K562 (cell line): Measurements from ENCODE around the gene MLH1. TPM values are rescaled to one million over a fixed set of nuclear protein-coding genes. Genes with fewer than 3 reads are reported as not detected.

Experiments used
- ATF2 ChIP-seq: sonication (generic); formaldehyde crosslinking; IDR thresholded peaks from 2 replicates; pipeline ENCODE4 v1.8.1; 2022; ENCODE audit warnings: missing genetic modification reagents
- BCL6 ChIP-seq: fragments of 250-450 bp; sonication (Bioruptor Pico); IDR thresholded peaks from 2 replicates; pipeline ENCODE4 v1.4.0; 2020
- CBX2 ChIP-seq: fragments of 200-600 bp; sonication (generic); IDR thresholded peaks from one replicate; pipeline ENCODE4 v1.6.1; 2012; ENCODE audit warnings: mild to moderate bottlenecking, low read length, inconsistent platforms; ENCODE audit not compliant: insufficient read depth, poor library complexity, severe bottlenecking
- CHD2 ChIP-seq: IDR thresholded peaks from 2 replicates; pipeline ENCODE4 v1.6.1; 2011; ENCODE audit warnings: low read depth, low read length
- DACH1 ChIP-seq: fragments of 450-650 bp; IDR thresholded peaks from 2 replicates; pipeline ENCODE4 v1.6.1; 2018; ENCODE audit not compliant: partially characterized antibody
- HMBOX1 ChIP-seq: sonication (generic); IDR thresholded peaks from 2 replicates; pipeline ENCODE4 v1.6.1; 2016
- MLLT1 ChIP-seq, 2 experiments: fragments of 450-650 bp; IDR thresholded peaks; 2 replicates each; pipeline ENCODE4 v1.6.1; 2016
- NR2C1 ChIP-seq, 2 experiments: fragments of 450-650 bp; IDR thresholded peaks; 2 replicates each; pipeline ENCODE4 v1.6.1; 2017; ENCODE audit warnings: mild to moderate bottlenecking in 2 of 2, antibody characterized with exemption in 1 of 2, inconsistent platforms in 1 of 2, missing compliant biosample characterization in 1 of 2, missing genetic modification characterization in 1 of 2
- PHF8 ChIP-seq: fragments of 200-600 bp; sonication (generic); IDR thresholded peaks from 2 replicates; pipeline ENCODE4 v1.6.1; 2012; ENCODE audit warnings: mixed run types, mild to moderate bottlenecking, inconsistent platforms, low read length, moderate library complexity, borderline replicate concordance
- PURB ChIP-seq: sonication (generic); formaldehyde crosslinking; IDR thresholded peaks from 2 replicates; pipeline ENCODE4 v1.9.0; 2021; ENCODE audit warnings: low read depth, mild to moderate bottlenecking, missing genetic modification reagents
- RAD51 ChIP-seq: fragments of 450-650 bp; IDR thresholded peaks from 2 replicates; pipeline ENCODE4 v1.7.1; 2016; ENCODE audit warnings: low read depth, mild to moderate bottlenecking, borderline replicate concordance
- SREBF1 ChIP-seq: fragments of 150-350 bp; IDR thresholded peaks from 2 replicates; pipeline ENCODE4 v1.6.1; 2014; ENCODE audit warnings: antibody characterized with exemption, low read depth, low read length, borderline replicate concordance
- SREBF2 ChIP-seq: sonication (generic); formaldehyde crosslinking; IDR thresholded peaks from 2 replicates; pipeline ENCODE4 v1.4.0; 2020; ENCODE audit warnings: mild to moderate bottlenecking, missing genetic modification reagents
- TBP ChIP-seq: optimal IDR thresholded peaks from 2 replicates; pipeline ENCODE3; 2011; ENCODE audit warnings: low read depth, low read length, improper control_type of control experiment
- U2AF1 ChIP-seq: fragments of 200-400 bp; formaldehyde crosslinking; optimal IDR thresholded peaks from 2 replicates; pipeline ENCODE3; 2017; ENCODE audit warnings: mild to moderate bottlenecking, low read depth, low read length, moderate library complexity
- ZMIZ1 ChIP-seq, 2 experiments: fragments of 150-350 bp in 1 of 2; IDR thresholded peaks; 2 replicates each; pipeline ENCODE4 v1.6.1; 2012 to 2016; ENCODE audit warnings: low read depth in 2 of 2, low read length in 2 of 2, mild to moderate bottlenecking in 1 of 2, moderate library complexity in 1 of 2
- ZNF232 ChIP-seq: sonication (generic); formaldehyde crosslinking; IDR thresholded peaks from 2 replicates; pipeline ENCODE4 v1.8.0; 2022; ENCODE audit warnings: mild to moderate bottlenecking, missing genetic modification reagents
- ZNF444 ChIP-seq: fragments of 250-450 bp; sonication (Bioruptor Pico); IDR thresholded peaks from 2 replicates; pipeline ENCODE4 v1.4.0; 2020; ENCODE audit warnings: mild to moderate bottlenecking, moderate library complexity
- ZNF511 ChIP-seq: sonication (generic); formaldehyde crosslinking; IDR thresholded peaks from 2 replicates; pipeline ENCODE4 v1.8.0; 2022; ENCODE audit warnings: mild to moderate bottlenecking, missing genetic modification reagents
- polyA plus RNA-seq, 8 experiments: library from polyadenylated mRNA; depleted of rRNA in 4 of 8; stranded (reverse) in 5 of 8; unstranded in 3 of 8; fragments of >200 nt; fragmentation: Nextera tagmentation in 2 of 8; fragmentation: Illumina TruSeq in 1 of 8; extraction: Ambion mirVana in 2 of 8; extraction: Trizol in 1 of 8; gene quantifications; 2 replicates each; pipeline versions ENCODE4 v1.2.1 to v1.2.3, GENCODE V29; 2011 to 2014; ENCODE audit warnings: inconsistent platforms in 1 of 8, missing spikeins in 1 of 8
- total RNA-seq, 7 experiments: library from RNA; depleted of rRNA in 6 of 7; stranded (reverse); fragments of >200 nt in 6 of 7; fragmentation: Illumina TruSeq in 2 of 7; extraction: Trizol in 2 of 7; gene quantifications; 2 replicates each; pipeline versions ENCODE4 v1.2.1 to v1.2.3, GENCODE V29; 2011 to 2021; ENCODE audit warnings: low replicate concordance in 1 of 7

The MLH1 gene
- total and polyA plus RNA-seq, 9 of the 15 experiments (the other 6 are each of a cell fraction or from before 2014, with no cell fraction given) = 76.4 to 155 (median 117) TPM

GRCh38 chr3:36993326-36994283 is at the start of gene MLH1 (continued):
- TF ChIP-seq ZMIZ1 (IDR thresholded peaks at IDR 0.05; ENCODE audit: low read depth in 2 of 2, low read length in 2 of 2) = no peak
- no peak for TF ChIP-seq BCL6 (CRISPR knock-in tag)
- no peak; the same call in 1 of the 2 replicates for TF ChIP-seq ZNF232 (CRISPR knock-in tag)
- peak; percentile 92 for TF ChIP-seq ZNF511 (CRISPR knock-in tag)
- no peak for TF ChIP-seq HMBOX1
- no peak for TF ChIP-seq PURB (CRISPR knock-in tag)
- TF ChIP-seq SREBF2 (CRISPR knock-in tag) = no peak
- no peak for TF ChIP-seq ZNF444
- TF ChIP-seq CHD2 = peak; percentile 87
- TF ChIP-seq ATF2 (CRISPR knock-in tag) = no peak
- peak; percentile 63 for TF ChIP-seq PHF8
- no peak for TF ChIP-seq U2AF1
- TF ChIP-seq DACH1 = peak; percentile 100
- TF ChIP-seq TBP = peak; percentile 50
- no peak; the same call in 1 of the 2 replicates for TF ChIP-seq RAD51
- no peak for TF ChIP-seq CBX2
- peak; percentile 23 to 49; a peak in 2 of 4 replicates for TF ChIP-seq MLLT1 (IDR thresholded peaks at IDR 0.05)
- TF ChIP-seq NR2C1 (IDR thresholded peaks at IDR 0.05) = peak; percentile 92
- TF ChIP-seq NR2C1 (tag; IDR thresholded peaks at IDR 0.05) = peak; percentile 33; the same call in 1 of the 2 replicates
- no peak for TF ChIP-seq SREBF1
